ENCODE results near the gene CCDC71L. TPM values are rescaled to one million over a fixed set of nuclear protein-coding genes. Genes with fewer than 3 reads are reported as not detected.

CCDC71L gene
- total RNA-seq, 1 donor from 2014 or later = 38.9 TPM

DNA sequence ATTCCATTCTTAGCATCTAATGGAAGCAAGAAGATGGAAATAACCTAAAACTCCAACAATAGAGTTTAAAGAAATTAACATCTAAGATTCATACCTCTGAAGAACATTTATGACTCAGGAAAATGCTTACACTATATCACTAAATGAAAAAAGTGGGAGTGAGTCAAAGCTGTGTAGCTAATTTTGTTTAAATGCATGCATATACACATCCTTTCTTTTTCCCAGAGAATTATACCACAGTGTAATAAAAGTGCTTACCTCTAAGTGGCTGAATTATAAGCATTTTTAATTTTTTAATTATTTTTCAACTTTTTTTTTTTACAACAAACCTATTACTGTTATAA is 44.3 kb downstream of the CCDC71L start:
- H3K27me3 Mint-ChIP-seq (ENCODE audit: unreplicated experiment) = no peaks in the 10 kb centered on the region
- H3K36me3 Mint-ChIP-seq (ENCODE audit: unreplicated experiment) = peaks cover 18% of the 10 kb centered on the region
- H3K4me3 Mint-ChIP-seq (ENCODE audit: unreplicated experiment) = no peak overlapping the region
- no peak overlapping the region for H3K27ac Mint-ChIP-seq (ENCODE audit: unreplicated experiment)
- H3K9me3 Mint-ChIP-seq (ENCODE audit: unreplicated experiment) = no peaks in the 10 kb centered on the region
- DNase-seq = no peak
- H3K4me1 Mint-ChIP-seq (ENCODE audit: low read depth, unreplicated experiment) = no peaks in the 10 kb centered on the region
- no peak for TF ChIP-seq CTCF (IDR thresholded peaks at IDR 0.05; ENCODE audit: partially characterized antibody, unreplicated experiment)

DNA sequence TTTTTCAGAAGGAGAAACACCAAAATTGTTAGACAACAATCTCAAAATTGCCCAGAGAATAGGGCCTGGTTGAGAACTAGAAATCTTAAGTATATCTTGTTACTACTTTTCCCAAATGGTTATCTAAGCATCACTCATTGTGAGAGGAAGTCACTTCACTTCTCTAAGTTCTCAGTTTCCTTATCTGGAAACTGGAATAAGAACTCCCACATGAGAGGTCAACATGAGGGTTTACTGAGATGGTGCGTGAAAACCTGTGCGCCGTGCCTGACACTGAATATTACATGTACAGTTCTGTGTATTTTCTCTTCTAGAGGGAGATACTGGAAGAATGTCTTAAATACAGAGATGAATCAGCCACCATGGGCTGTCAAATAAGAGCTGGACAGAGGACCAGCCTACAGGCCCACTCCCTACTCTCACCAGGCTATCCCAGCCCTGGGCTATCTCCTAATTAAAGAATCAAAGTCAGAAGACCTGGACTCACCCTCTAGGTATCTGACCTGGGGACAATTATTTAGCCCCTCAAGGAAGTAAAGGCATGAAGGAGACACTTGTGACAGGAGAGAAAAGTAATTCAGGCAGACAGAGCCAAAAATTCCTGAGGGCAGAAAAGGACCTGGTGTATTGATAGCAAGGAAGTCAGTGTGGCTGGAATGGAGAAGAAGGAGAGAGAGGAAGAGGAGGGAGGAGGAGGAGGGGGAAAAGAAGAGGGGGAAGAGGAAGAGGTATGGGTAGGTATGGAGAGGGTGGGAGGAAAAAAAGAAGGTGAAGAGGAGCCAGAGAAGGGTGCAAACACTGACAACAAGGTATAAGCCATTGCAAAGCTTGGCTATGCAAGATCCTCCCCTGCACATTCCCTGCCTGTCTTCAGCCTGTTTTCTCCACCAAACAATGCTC is 44.9 kb downstream of the CCDC71L start:
- Mint-ChIP-seq H3K27me3 (ENCODE audit: unreplicated experiment) (no peaks in the 10 kb centered on the region), H3K4me3 (ENCODE audit: unreplicated experiment) (no peak overlapping the region), H3K36me3 (ENCODE audit: unreplicated experiment) (peaks cover 13% of the 10 kb centered on the region), H3K9me3 (ENCODE audit: unreplicated experiment) (no peaks in the 10 kb centered on the region), H3K4me1 (ENCODE audit: low read depth, unreplicated experiment) (no peaks in the 10 kb centered on the region), H3K27ac (ENCODE audit: unreplicated experiment) (no peak overlapping the region)
- no peak for TF ChIP-seq CTCF (IDR thresholded peaks at IDR 0.05; ENCODE audit: partially characterized antibody, unreplicated experiment)
- DNase-seq = no peak

- H3K4me1 Mint-ChIP-seq (ENCODE audit: low read depth, unreplicated experiment) = no peaks in the 10 kb centered on the region
- TF ChIP-seq CTCF (IDR thresholded peaks at IDR 0.05; ENCODE audit: partially characterized antibody, unreplicated experiment) = no peak
Measured at GRCh38 chr7:106614751-106615150, 46.2 kb downstream of the CCDC71L start.

GRCh38 chr7:106613848-106614560 is 47.0 kb downstream of the CCDC71L start:
- TF ChIP-seq CTCF (IDR thresholded peaks at IDR 0.05; ENCODE audit: partially characterized antibody, unreplicated experiment) = no peak
- H3K27ac Mint-ChIP-seq (ENCODE audit: unreplicated experiment) = no peak overlapping the region
- H3K9me3 Mint-ChIP-seq (ENCODE audit: unreplicated experiment) = no peaks in the 10 kb centered on the region
- H3K36me3 Mint-ChIP-seq (ENCODE audit: unreplicated experiment) = peaks cover 5% of the 10 kb centered on the region
- no peaks in the 10 kb centered on the region for H3K27me3 Mint-ChIP-seq (ENCODE audit: unreplicated experiment)
- no peak overlapping the region for H3K4me3 Mint-ChIP-seq (ENCODE audit: unreplicated experiment)
- H3K4me1 Mint-ChIP-seq (ENCODE audit: low read depth, unreplicated experiment) = no peaks in the 10 kb centered on the region
- DNase-seq = no peak

More at GRCh38 chr7:106614751-106615150, 46.2 kb downstream of the CCDC71L start:
- no peaks in the 10 kb centered on the region for H3K9me3 Mint-ChIP-seq (ENCODE audit: unreplicated experiment)
- no peak overlapping the region for H3K4me3 Mint-ChIP-seq (ENCODE audit: unreplicated experiment)
- no peaks in the 10 kb centered on the region for H3K27me3 Mint-ChIP-seq (ENCODE audit: unreplicated experiment)
- peaks cover 10% of the 10 kb centered on the region for H3K36me3 Mint-ChIP-seq (ENCODE audit: unreplicated experiment)
- no peak overlapping the region for H3K27ac Mint-ChIP-seq (ENCODE audit: unreplicated experiment)
- DNase-seq = no peak

GRCh38 chr7:106613279-106613678 is 47.7 kb downstream of the CCDC71L start:
- Mint-ChIP-seq H3K27ac (ENCODE audit: unreplicated experiment) (no peak overlapping the region), H3K4me3 (ENCODE audit: unreplicated experiment) (no peak overlapping the region), H3K9me3 (ENCODE audit: unreplicated experiment) (no peaks in the 10 kb centered on the region), H3K27me3 (ENCODE audit: unreplicated experiment) (no peaks in the 10 kb centered on the region), H3K36me3 (ENCODE audit: unreplicated experiment) (peaks cover 4% of the 10 kb centered on the region), H3K4me1 (ENCODE audit: low read depth, unreplicated experiment) (no peaks in the 10 kb centered on the region)
- no peak for DNase-seq
- no peak for TF ChIP-seq CTCF (IDR thresholded peaks at IDR 0.05; ENCODE audit: partially characterized antibody, unreplicated experiment)

Data from glutamatergic neuron (in vitro differentiated cells).